WERI-Rb-1 (cell line): ENCODE measurements around the gene MACROD2.

Source experiments
- DNase-seq: peaks from one replicate; pipeline ENCODE4 v3.0.0-alpha.2; 2020
- H3K27ac ChIP-seq: fragments of 250-450 bp; sonication (Bioruptor Pico); 2 replicates; pipeline ENCODE4 v1.5.1; 2020; ENCODE audit warnings: mild to moderate bottlenecking, moderate library complexity
- H3K27me3 ChIP-seq: fragments of 250-450 bp; sonication (Bioruptor Pico); 2 replicates; pipeline ENCODE4 v1.5.1; 2021; ENCODE audit warnings: mild to moderate bottlenecking, low read depth, moderate library complexity; ENCODE audit not compliant: insufficient read depth, severe bottlenecking
- H3K36me3 ChIP-seq: fragments of 250-450 bp; sonication (Bioruptor Pico); 2 replicates; pipeline ENCODE4 v1.5.1; 2020; ENCODE audit warnings: mild to moderate bottlenecking, moderate library complexity
- H3K4me3 ChIP-seq: 2 replicates; pipeline ENCODE4 v1.5.1; 2011; ENCODE audit warnings: low read depth, mild to moderate bottlenecking, control low read depth, low read length
- H3K9me3 ChIP-seq: fragments of 250-450 bp; sonication (Bioruptor Pico); 2 replicates; pipeline ENCODE4 v1.5.1; 2021; ENCODE audit warnings: mild to moderate bottlenecking, moderate library complexity; ENCODE audit not compliant: severe bottlenecking
- TF ChIP-seq, protein P1 (sequence below): IDR thresholded peaks from 2 replicates; pipeline ENCODE4 v1.5.1; 2011; ENCODE audit warnings: low read depth, mild to moderate bottlenecking, control low read depth, inconsistent platforms, low read length

MACROD2 gene

DNA sequence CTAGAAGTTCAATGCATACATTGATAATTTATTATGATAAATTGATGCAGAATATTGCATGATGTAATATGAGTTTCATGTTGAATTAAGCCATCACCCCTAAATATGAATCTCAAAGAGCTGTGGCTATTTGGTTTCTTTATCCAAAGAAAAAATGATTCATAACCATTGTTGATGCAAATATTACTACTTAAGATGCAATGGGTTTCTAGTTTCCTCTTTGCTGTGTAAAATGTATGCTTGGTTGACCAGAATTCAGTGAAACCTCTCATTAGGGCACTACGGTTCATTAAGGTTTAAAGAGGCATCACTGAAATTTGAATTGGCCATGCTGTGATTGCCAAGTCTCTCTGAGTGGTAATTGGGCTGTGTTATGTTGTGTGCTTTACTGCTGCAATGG, 834.6 kb downstream of the MACROD2 start:
- TF ChIP-seq, protein P1, sequence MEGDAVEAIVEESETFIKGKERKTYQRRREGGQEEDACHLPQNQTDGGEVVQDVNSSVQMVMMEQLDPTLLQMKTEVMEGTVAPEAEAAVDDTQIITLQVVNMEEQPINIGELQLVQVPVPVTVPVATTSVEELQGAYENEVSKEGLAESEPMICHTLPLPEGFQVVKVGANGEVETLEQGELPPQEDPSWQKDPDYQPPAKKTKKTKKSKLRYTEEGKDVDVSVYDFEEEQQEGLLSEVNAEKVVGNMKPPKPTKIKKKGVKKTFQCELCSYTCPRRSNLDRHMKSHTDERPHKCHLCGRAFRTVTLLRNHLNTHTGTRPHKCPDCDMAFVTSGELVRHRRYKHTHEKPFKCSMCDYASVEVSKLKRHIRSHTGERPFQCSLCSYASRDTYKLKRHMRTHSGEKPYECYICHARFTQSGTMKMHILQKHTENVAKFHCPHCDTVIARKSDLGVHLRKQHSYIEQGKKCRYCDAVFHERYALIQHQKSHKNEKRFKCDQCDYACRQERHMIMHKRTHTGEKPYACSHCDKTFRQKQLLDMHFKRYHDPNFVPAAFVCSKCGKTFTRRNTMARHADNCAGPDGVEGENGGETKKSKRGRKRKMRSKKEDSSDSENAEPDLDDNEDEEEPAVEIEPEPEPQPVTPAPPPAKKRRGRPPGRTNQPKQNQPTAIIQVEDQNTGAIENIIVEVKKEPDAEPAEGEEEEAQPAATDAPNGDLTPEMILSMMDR: no peak
- no peak for DNase-seq
- no peaks in the 10 kb centered on the region for H3K36me3 ChIP-seq

DNA sequence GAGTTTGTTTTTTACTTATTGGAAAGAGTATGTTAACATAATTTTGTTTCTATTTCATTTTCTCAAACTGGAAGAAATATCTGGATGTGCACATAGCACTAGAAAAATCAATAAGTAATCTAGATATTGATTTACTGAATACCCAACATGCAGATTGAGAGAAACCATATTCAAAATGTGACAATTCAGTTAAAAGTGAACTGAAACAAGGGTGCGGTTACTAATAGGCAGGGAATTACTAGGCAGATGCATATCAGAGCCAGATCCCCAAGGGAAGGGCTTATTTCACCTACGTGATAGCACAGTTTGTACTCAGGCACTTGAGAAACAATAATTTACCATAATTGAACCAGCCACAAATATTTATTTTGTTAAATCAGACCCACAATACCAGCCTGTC, 835.1 kb downstream of the MACROD2 start:
- H3K27ac ChIP-seq: no peak overlapping the region
- no peaks in the 10 kb centered on the region for H3K27me3 ChIP-seq
- no peaks in the 10 kb centered on the region for H3K9me3 ChIP-seq
- H3K36me3 ChIP-seq: no peaks in the 10 kb centered on the region
- no peak overlapping the region for H3K4me3 ChIP-seq
- no peak for DNase-seq
- TF ChIP-seq, protein P1: no peak

More for the DNA sequence above, 834.6 kb downstream of the MACROD2 start:
- no peak overlapping the region for H3K27ac ChIP-seq
- H3K27me3 ChIP-seq: no peaks in the 10 kb centered on the region
- no peaks in the 10 kb centered on the region for H3K9me3 ChIP-seq
- H3K4me3 ChIP-seq: no peak overlapping the region

DNA sequence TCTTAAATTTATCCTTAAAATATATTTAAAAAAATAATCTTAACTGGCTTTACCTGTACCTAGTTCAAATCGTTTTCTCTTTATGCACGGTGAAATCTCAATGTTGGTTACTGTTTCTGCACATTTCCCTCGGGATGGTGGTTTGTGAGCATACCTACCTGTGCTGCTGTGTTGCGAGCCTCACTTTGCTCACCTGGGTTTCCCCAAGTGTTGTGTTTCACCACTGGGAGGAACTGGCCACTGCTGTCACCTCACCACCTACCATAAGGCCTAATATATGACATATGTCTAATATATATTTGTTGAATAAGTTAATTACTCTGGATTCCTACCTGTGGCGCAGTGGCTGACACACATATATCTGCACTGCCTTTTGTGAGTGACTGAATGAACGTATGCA, 835.6 kb downstream of the MACROD2 start:
- DNase-seq: no peak
- no peaks in the 10 kb centered on the region for H3K9me3 ChIP-seq
- H3K27me3 ChIP-seq: no peaks in the 10 kb centered on the region
- TF ChIP-seq, protein P1: no peak
- no peak overlapping the region for H3K27ac ChIP-seq
- no peak overlapping the region for H3K4me3 ChIP-seq
- no peaks in the 10 kb centered on the region for H3K36me3 ChIP-seq

DNA sequence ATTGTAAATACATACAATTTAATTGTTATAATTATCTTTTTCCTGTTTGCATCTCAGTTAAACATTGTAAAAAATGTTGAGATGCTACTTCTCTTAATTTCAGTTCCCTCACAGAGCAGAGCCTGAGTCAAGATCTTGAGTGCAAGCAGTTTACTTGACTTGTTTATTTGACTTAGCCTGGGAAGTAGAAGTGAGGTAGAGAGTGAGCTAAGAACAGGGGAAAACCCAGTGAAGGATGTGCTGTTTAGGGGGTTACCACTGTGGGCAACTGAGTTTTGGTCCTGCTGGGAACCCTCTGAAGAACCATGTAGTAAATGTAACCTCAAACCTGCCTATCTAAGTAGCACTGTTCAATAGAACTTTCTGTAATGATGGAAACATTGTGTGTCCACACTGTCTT, 837.3 kb downstream of the MACROD2 start:
- DNase-seq: no peak
- Histone ChIP-seq H3K36me3 (no peaks in the 10 kb centered on the region), H3K4me3 (no peak overlapping the region), H3K27ac (no peak overlapping the region), H3K27me3 (no peaks in the 10 kb centered on the region), H3K9me3 (no peaks in the 10 kb centered on the region)
- TF ChIP-seq, protein P1: no peak

DNA sequence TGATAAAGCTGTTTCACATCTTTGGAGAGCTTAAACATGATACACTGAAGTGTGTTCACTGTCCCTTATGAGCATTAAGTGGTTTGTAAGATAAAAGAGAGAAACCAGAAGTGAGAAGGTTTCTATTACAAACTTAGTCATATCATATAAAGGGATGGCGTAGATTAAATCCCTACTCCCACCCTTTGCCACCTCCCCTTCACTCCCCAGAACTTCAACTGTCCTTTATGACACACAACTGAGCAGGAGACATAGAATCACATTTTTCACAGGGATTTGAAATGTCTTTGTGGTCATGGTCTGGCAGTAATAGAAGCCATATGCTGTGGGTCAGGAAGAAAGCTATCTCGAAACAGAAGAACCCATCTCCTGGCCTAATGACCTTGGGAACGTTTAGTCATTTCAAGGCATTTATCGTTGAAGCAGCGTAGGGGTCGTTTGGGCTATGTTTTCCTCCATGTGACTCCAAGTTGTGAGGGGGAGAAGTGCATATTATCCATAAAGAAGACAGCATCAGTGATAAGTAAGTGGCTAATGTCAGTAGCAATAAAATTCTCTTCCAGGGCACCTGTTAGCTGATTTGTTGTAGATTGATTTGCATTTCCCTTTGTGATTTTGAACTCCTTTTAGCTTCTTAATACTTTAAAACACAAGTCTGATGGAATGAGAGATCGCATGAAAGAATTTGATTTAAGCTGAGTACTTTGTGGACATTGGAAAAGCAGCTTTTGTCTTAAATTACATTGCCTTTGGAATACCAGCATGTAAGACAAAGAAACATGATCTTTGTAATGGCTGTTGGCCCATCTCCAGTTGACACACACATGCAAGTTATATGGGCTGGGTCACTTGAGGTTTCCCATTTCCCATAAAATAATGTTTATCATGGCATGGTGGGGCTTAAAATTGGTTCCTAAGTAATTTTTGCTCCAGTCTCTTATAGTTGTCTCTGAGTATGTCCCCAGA, 843.6 kb downstream of the MACROD2 start:
- no peak for DNase-seq
- no peaks in the 10 kb centered on the region for H3K36me3 ChIP-seq
- H3K27ac ChIP-seq: no peak overlapping the region
- no peaks in the 10 kb centered on the region for H3K27me3 ChIP-seq
- H3K4me3 ChIP-seq: no peak overlapping the region
- no peaks in the 10 kb centered on the region for H3K9me3 ChIP-seq
- TF ChIP-seq, protein P1: no peak
